Right ventricle myocardium superior (tissue), 1 donor: ENCODE data around the gene C1orf21. TPM values are rescaled to one million over a fixed set of nuclear protein-coding genes. Genes with fewer than 3 reads are reported as not detected.
A peak's percentile ranks its signal among the peaks of the same experiment; 100 is the strongest.

Experiments
- ATAC-seq: fragments of 200-7000 bp; cut with Tn5 transposase; one replicate; pipeline ENCODE4 v1.9.1; 2020; ENCODE audit warnings: mild to moderate bottlenecking; ENCODE audit not compliant: poor library complexity
- DNase-seq: peaks from one replicate; pipeline ENCODE4 v3.0.0-alpha.2; 2020
- intact Hi-C: fragments of 100-400 bp; cut with DNase I; formaldehyde crosslinking; loops from one replicate; pipeline ENCODE4 v1.11.2; 2022
- total RNA-seq: library from RNA; stranded (reverse); fragmentation: NEBNext Ultra II Directional; extraction: Animal tissue kit (Norgen Biotek cat#: 25700); gene quantifications from one replicate; pipeline ENCODE4 v1.2.1, GENCODE V29; 2021
- donor health status: DM: no; HTN: yes; CAD: no; lungs with severe emphysema.

The C1orf21 gene
- total RNA-seq, 1 donor from 2014 or later, result 47.6 TPM

- ATAC-seq, result no peak
- intact Hi-C loops, result no loop called here
- DNase-seq, result no peak
Observed at GRCh38 chr1:184647471-184647870, 260.6 kb downstream of the C1orf21 start.

GRCh38 chr1:184648160-184648855, 261.5 kb downstream of the C1orf21 start:
- intact Hi-C loops, result no loop called here
- no peak for ATAC-seq
- no peak for DNase-seq

GRCh38 chr1:184648856-184649201, 262.0 kb downstream of the C1orf21 start:
- ATAC-seq (peak; percentile 48), DNase-seq (no peak)
- intact Hi-C loops, result no loop called here

GRCh38 chr1:184649451-184649888, 262.6 kb downstream of the C1orf21 start:
- DNase-seq, result no peak
- ATAC-seq, result peak; percentile 90
- intact Hi-C loops, result no loop called here

GRCh38 chr1:184650177-184650866, 263.5 kb downstream of the C1orf21 start:
- intact Hi-C loops, result no loop called here
- no peak for DNase-seq
- no peak for ATAC-seq

GRCh38 chr1:184655185-184655584, 268.4 kb downstream of the C1orf21 start:
- intact Hi-C loops, result no loop called here
- no peak for DNase-seq
- ATAC-seq, result no peak

- DNase-seq (no peak), ATAC-seq (no peak)
- intact Hi-C loops, result no loop called here
Observed at GRCh38 chr1:184656221-184656620, 269.4 kb downstream of the C1orf21 start.

GRCh38 chr1:184658055-184658454, 271.2 kb downstream of the C1orf21 start:
- no peak for ATAC-seq
- intact Hi-C loops, result no loop called here
- DNase-seq, result no peak

GRCh38 chr1:184660462-184661191, 273.8 kb downstream of the C1orf21 start:
- intact Hi-C loops, result loop anchor here (5.0 to 10.0 kb wide), 4 partner anchors 46 to 416 kb away; partner anchors contain the start of gene C1orf21
- ATAC-seq (no peak), DNase-seq (no peak)

- intact Hi-C loops, result loop anchor here (5.0 to 10.0 kb wide), 4 partner anchors 47 to 417 kb away; partner anchors contain the start of gene C1orf21
- ATAC-seq (no peak), DNase-seq (no peak)
Observed at GRCh38 chr1:184661801-184662200, 275.0 kb downstream of the C1orf21 start.

- DNase-seq, result peak; percentile 88
- intact Hi-C loops, result loop anchor here (5.0 to 10.0 kb wide), 4 partner anchors 49 to 419 kb away; partner anchors contain the start of gene C1orf21
- ATAC-seq, result peak; percentile 98
Observed at GRCh38 chr1:184664042-184664660, 277.3 kb downstream of the C1orf21 start.

GRCh38 chr1:184664661-184665060, 277.8 kb downstream of the C1orf21 start:
- DNase-seq (no peak), ATAC-seq (no peak)
- intact Hi-C loops, result loop anchor here (5.0 to 10.0 kb wide), 4 partner anchors 50 to 420 kb away; partner anchors contain the start of gene C1orf21

GRCh38 chr1:184665360-184665759, 278.5 kb downstream of the C1orf21 start:
- intact Hi-C loops, result loop anchor here (10.0 kb wide), 3 partner anchors 51 to 421 kb away; partner anchors contain the start of gene C1orf21
- ATAC-seq, result no peak
- DNase-seq, result no peak

- DNase-seq (no peak), ATAC-seq (no peak)
- intact Hi-C loops, result loop anchor here (10.0 kb wide), 3 partner anchors 55 to 425 kb away; partner anchors contain the start of gene C1orf21
Observed at GRCh38 chr1:184669391-184669790, 282.6 kb downstream of the C1orf21 start.

GRCh38 chr1:184672013-184672726, 285.3 kb downstream of the C1orf21 start:
- intact Hi-C loops, result no loop called here
- DNase-seq (no peak), ATAC-seq (no peak)

- intact Hi-C loops, result no loop called here
- ATAC-seq (no peak), DNase-seq (no peak)
Observed at GRCh38 chr1:184673305-184673704, 286.5 kb downstream of the C1orf21 start.

- DNase-seq, result no peak
- ATAC-seq, result no peak
- intact Hi-C loops, result no loop called here
Observed at GRCh38 chr1:184677344-184677743, 290.5 kb downstream of the C1orf21 start.
